ENCODE data around the gene ZNF428. TPM values are rescaled to one million over a fixed set of nuclear protein-coding genes. Genes with fewer than 3 reads are reported as not detected.
A peak's percentile ranks its signal among the peaks of the same experiment; 100 is the strongest.

Gene ZNF428
- total RNA-seq, 1 donor from 2014 or later, result 29.6 TPM

DNA sequence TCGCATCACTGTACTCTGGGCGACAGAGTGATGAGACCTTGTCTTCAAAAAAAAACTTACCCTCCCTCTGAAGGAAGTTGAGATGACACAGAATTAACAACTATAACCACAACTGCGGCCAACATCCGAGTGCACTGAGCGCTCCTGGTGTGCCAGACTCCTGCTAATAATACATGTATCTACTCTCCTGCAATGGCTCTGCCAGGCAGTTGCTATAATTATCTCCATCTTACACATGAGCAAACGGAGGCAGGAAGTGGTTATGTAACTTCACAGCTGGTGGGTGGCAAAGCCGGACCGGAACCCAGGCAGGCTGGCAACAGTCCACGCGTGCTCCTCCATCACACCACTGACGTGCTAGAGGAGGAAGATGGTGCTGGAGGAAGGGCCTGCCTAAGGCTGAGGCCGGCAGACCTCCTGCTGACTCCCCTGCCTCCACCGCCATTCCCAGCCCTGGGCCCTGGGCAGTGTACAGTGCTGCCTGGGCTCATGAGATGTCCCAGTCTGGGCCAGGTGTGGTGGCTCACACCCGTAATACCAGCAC is 56.7 kb downstream of the ZNF428 start:
- no peaks in the 10 kb centered on the region for H3K9me3 ChIP-seq
- peaks cover 26% of the 10 kb centered on the region for H3K4me1 ChIP-seq
- intact Hi-C loops (cut with DNase I), result no loop called here
- peak; percentile 88 for DNase-seq
- H3K27me3 ChIP-seq (ENCODE audit: low read depth), result no peaks in the 10 kb centered on the region
- peak; percentile 87 to 88 for ATAC-seq
- H3K27ac ChIP-seq, result peak overlapping the region; percentile 80
- H3K36me3 ChIP-seq, result peaks cover 44% of the 10 kb centered on the region
- H3K4me3 ChIP-seq, result no peak overlapping the region
- TF ChIP-seq, protein P1, sequence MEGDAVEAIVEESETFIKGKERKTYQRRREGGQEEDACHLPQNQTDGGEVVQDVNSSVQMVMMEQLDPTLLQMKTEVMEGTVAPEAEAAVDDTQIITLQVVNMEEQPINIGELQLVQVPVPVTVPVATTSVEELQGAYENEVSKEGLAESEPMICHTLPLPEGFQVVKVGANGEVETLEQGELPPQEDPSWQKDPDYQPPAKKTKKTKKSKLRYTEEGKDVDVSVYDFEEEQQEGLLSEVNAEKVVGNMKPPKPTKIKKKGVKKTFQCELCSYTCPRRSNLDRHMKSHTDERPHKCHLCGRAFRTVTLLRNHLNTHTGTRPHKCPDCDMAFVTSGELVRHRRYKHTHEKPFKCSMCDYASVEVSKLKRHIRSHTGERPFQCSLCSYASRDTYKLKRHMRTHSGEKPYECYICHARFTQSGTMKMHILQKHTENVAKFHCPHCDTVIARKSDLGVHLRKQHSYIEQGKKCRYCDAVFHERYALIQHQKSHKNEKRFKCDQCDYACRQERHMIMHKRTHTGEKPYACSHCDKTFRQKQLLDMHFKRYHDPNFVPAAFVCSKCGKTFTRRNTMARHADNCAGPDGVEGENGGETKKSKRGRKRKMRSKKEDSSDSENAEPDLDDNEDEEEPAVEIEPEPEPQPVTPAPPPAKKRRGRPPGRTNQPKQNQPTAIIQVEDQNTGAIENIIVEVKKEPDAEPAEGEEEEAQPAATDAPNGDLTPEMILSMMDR (IDR thresholded peaks at IDR 0.05), result no peak

DNA sequence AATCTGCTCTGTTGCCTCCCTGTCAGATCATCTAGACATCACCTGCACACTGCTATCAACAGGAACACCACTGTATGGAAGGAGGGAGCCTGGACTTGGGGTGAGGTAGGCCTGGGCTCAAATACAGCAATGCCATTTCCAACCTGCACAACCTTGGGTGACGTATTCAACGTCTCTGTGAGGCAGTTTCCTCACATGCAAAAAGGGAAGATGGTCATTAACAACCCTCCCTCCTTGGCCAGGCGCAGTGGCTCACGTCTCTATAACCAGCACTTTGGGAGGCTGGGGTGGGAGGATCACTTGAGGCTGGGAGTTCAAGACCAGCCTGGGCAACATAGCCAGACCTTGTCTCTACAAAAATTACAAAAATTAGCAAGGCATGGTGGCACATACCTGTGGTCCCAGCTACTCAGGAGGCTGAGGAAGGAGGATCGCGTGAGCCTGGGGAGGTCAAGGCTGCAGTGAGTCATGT is 57.2 kb downstream of the ZNF428 start:
- Histone ChIP-seq H3K27ac (peak overlapping the region; percentile 80), H3K4me3 (no peak overlapping the region), H3K27me3 (ENCODE audit: low read depth) (no peaks in the 10 kb centered on the region), H3K9me3 (no peaks in the 10 kb centered on the region), H3K4me1 (peaks cover 27% of the 10 kb centered on the region), H3K36me3 (peaks cover 46% of the 10 kb centered on the region)
- TF ChIP-seq, protein P1 (IDR thresholded peaks at IDR 0.05), result no peak
- intact Hi-C loops (cut with DNase I), result no loop called here
- DNase-seq (no peak), ATAC-seq (peak in 1 of 2 donors; percentile 27)

DNA sequence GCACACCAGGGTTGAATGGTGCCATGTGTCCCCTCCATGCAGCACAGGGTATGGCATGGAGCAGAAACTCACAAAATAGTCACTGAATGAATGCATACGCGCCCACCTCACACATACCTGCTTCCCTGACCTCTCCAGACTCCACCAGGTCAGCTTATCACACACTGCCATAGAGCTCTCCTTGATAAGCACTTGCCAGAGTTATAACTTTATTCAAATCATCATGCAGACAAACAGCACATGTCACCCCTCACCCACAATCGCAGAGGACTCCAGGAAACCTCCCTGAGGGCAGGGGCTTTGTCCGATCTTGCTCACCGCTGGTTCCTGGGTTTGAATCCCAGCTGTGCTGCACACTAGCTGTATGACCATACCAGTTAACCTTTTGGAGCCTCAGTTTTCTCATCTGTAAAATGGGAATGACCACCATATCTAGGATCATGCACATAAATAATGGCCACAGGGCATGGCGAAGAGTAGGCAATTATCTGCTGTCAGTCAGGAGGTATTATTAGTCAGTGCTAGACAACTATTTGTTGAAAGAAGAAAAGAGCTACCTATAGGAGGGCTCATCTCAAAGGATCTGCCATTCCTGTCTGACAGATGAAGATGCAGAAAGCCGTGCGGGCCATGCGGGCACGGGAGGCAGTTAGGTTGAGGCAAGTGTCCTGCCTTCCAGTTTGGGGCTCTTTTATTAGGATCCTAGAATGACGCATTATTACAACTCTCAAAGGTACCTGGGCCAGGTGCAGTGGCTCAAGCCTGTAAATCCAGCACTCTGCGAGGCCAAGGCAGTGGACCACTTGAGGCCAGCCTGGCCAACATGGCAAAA is 58.1 kb downstream of the ZNF428 start:
- TF ChIP-seq, protein P1 (IDR thresholded peaks at IDR 0.05), result no peak
- Histone ChIP-seq H3K27me3 (ENCODE audit: low read depth) (no peaks in the 10 kb centered on the region), H3K4me3 (no peak overlapping the region), H3K27ac (no peak overlapping the region), H3K4me1 (peaks cover 27% of the 10 kb centered on the region), H3K9me3 (no peaks in the 10 kb centered on the region), H3K36me3 (peaks cover 54% of the 10 kb centered on the region)
- intact Hi-C loops (cut with DNase I), result no loop called here
- ATAC-seq (no peak), DNase-seq (no peak)

DNA sequence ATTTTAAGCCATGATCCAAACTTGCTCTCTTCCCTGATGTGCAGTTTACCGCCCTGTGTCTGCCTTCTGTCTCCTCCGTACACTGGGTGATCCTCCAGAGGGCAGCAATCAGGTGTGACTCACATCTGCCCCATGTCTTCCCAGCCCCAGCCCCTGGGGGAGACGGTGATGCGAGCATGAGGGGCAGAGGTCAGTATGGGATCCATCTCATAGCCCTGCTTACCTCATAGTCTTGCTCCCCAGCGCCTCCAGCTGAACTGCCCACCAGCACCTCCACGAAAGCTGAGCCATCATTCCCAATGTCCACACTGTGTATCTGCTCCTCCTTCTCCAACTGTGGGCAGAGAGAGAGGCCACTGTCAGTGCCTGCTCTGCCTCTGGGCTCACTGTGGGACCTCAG is 58.7 kb downstream of the ZNF428 start:
- no peaks in the 10 kb centered on the region for H3K27me3 ChIP-seq (ENCODE audit: low read depth)
- peaks cover 27% of the 10 kb centered on the region for H3K4me1 ChIP-seq
- DNase-seq (no peak), ATAC-seq (no peak)
- no peaks in the 10 kb centered on the region for H3K9me3 ChIP-seq
- intact Hi-C loops (cut with DNase I), result no loop called here
- peaks cover 61% of the 10 kb centered on the region for H3K36me3 ChIP-seq
- TF ChIP-seq, protein P1 (IDR thresholded peaks at IDR 0.05), result no peak
- H3K4me3 ChIP-seq, result no peak overlapping the region
- no peak overlapping the region for H3K27ac ChIP-seq

Other genes starting within 250 kb of the ZNF428 start
- gene TEX101, start 204.7 kb downstream of the ZNF428 start, total RNA-seq, result not detected
- gene LYPD3, start 154.0 kb downstream of the ZNF428 start, total RNA-seq, result 0.74 TPM
- 7.8 TPM for gene PHLDB3, start 114.9 kb downstream of the ZNF428 start, total RNA-seq
- gene ETHE1, start 92.4 kb downstream of the ZNF428 start, total RNA-seq, result 47.4 TPM
- gene ZNF575, start 86.4 kb downstream of the ZNF428 start, total RNA-seq, result 2.8 TPM
- 26.9 TPM for gene XRCC1, start 44.1 kb downstream of the ZNF428 start, total RNA-seq
- 5.8 TPM for gene PINLYP, start 43.8 kb downstream of the ZNF428 start, total RNA-seq
- gene IRGQ, start 23.5 kb downstream of the ZNF428 start, total RNA-seq, result 21.1 TPM
- gene ZNF576, start 23.0 kb downstream of the ZNF428 start, total RNA-seq, result 14.2 TPM
- gene SRRM5, start 7.5 kb downstream of the ZNF428 start, total RNA-seq, result 0.24 TPM
- gene CADM4, start 20.2 kb upstream of the ZNF428 start, total RNA-seq, result 8.1 TPM
- 96.2 TPM for gene PLAUR, start 50.5 kb upstream of the ZNF428 start, total RNA-seq
- not detected for gene IRGC, start 96.4 kb upstream of the ZNF428 start, total RNA-seq
- gene SMG9, start 135.3 kb upstream of the ZNF428 start, total RNA-seq, result 47.3 TPM
- gene KCNN4, start 161.3 kb upstream of the ZNF428 start, total RNA-seq, result 3.6 TPM
- gene LYPD5, start 182.8 kb upstream of the ZNF428 start, total RNA-seq, result 7.5 TPM
- 12.7 TPM for gene ZNF283, start 207.7 kb upstream of the ZNF428 start, total RNA-seq